HepG2 (cell line): Measurements from ENCODE around the gene SPINK9. TPM values are rescaled to one million over a fixed set of nuclear protein-coding genes. Genes with fewer than 3 reads are reported as not detected.

Source experiments
- ATAC-seq: fragments of 200-7000 bp; cut with Tn5 transposase; 3 replicates; pipeline ENCODE4 v1.9.1; 2020; ENCODE audit warnings: mild to moderate bottlenecking, moderate library complexity
- BruUV-seq: library from RNA; stranded (reverse); fragments of 400-500 nt; replicated peaks from 2 replicates; lab custom pipeline; 2021; lab: Mats Ljungman, UMichigan
- CTCF ChIA-PET: fragments of 300-600 bp; formaldehyde crosslinking; extraction: SDS; loops from one replicate; lab custom pipeline; 2021; ENCODE audit warnings: low total read pairs, inconsistent platforms, low intra/inter-chr PET ratio; lab: Yijun Ruan, JAX
- POLR2A ChIA-PET: fragments of 350-600 bp; sonication (Branson Sonifier 250); formaldehyde crosslinking; loops from one replicate; lab custom pipeline; 2020; ENCODE audit warnings: antibody characterized with exemption, inconsistent platforms; lab: Yijun Ruan, JAX
- DNase-seq: peaks from one replicate; pipeline ENCODE4 v3.0.0-alpha.2; 2015; ENCODE audit warnings: low spot score
- FAIRE-seq: peaks from 3 replicates; lab custom pipeline; 2011; peaks lifted over from hg19 to GRCh38; lab: Jason Lieb, UNC
- H2AFZ ChIP-seq: one replicate; pipeline ENCODE4 v1.6.1; 2011; ENCODE audit warnings: low read length, inconsistent platforms
- H3K27ac ChIP-seq: fragments of 300-600 bp; 3 replicates; pipeline ENCODE4 v1.8.0; 2011; ENCODE audit warnings: mixed run types, mild to moderate bottlenecking, mixed read lengths, low read length, inconsistent platforms; ENCODE audit not compliant: insufficient read depth; ENCODE audit errors: extremely low read length
- H3K27me3 ChIP-seq, 2 experiments: fragments of 200-600 bp in 1 of 2; 2 replicates in 1 of 2; 3 replicates in 1 of 2; pipeline versions ENCODE4 v1.6.0 to v1.8.0; 2011; ENCODE audit warnings: low read length in 2 of 2, mild to moderate bottlenecking in 2 of 2, moderate library complexity in 2 of 2, inconsistent platforms in 1 of 2; ENCODE audit not compliant: insufficient read depth in 2 of 2, control insufficient read depth in 1 of 2
- H3K36me3 ChIP-seq, 2 experiments: fragments of 200-600 bp in 1 of 2; replicated peaks in 1 of 2; 2 replicates in 1 of 2; 3 replicates in 1 of 2; pipeline versions ENCODE4 v1.5.1 to v1.8.0; 2011; ENCODE audit warnings: low read length in 2 of 2, inconsistent platforms in 1 of 2; ENCODE audit not compliant: insufficient read depth in 2 of 2, control insufficient read depth in 1 of 2
- H3K4me1 ChIP-seq: 2 replicates; pipeline ENCODE4 v1.5.1; 2012; ENCODE audit warnings: low read length, inconsistent platforms; ENCODE audit not compliant: insufficient read depth
- H3K4me2 ChIP-seq: 2 replicates; pipeline ENCODE4 v1.6.0; 2011; ENCODE audit warnings: low read depth, low read length, inconsistent platforms
- H3K4me3 ChIP-seq, 3 experiments: fragments of 200-600 bp in 1 of 3; sonication (generic), shearing (Covaris generic) in 1 of 3; replicated peaks in 1 of 3; 2 replicates each; pipeline ENCODE4 v1.5.1; 2011 to 2016; ENCODE audit warnings: low read length in 3 of 3, inconsistent platforms in 2 of 3, low read depth in 2 of 3, mild to moderate bottlenecking in 2 of 3, control low read depth in 1 of 3, mixed read lengths in 1 of 3; ENCODE audit not compliant: insufficient read depth in 1 of 3
- H3K79me2 ChIP-seq: one replicate; pipeline ENCODE4 v1.6.1; 2011; ENCODE audit warnings: low read length, inconsistent platforms; ENCODE audit not compliant: insufficient read depth
- H3K9ac ChIP-seq: 2 replicates; pipeline ENCODE4 v1.6.0; 2011; ENCODE audit warnings: mild to moderate bottlenecking, low read depth, low read length, inconsistent platforms; ENCODE audit not compliant: insufficient read depth
- H3K9me3 ChIP-seq: 2 replicates; pipeline ENCODE4 v1.5.1; 2012; ENCODE audit warnings: mild to moderate bottlenecking, low read length
- H4K20me1 ChIP-seq: 2 replicates; pipeline ENCODE4 v1.6.0; 2011; ENCODE audit warnings: inconsistent platforms, mild to moderate bottlenecking, low read length, moderate library complexity; ENCODE audit not compliant: insufficient read depth
- BCL3 ChIP-seq: sonication (generic); formaldehyde crosslinking; IDR thresholded peaks from 2 replicates; pipeline ENCODE4 v1.5.1; 2020; ENCODE audit warnings: mild to moderate bottlenecking, missing genetic modification reagents, moderate library complexity
- CREM ChIP-seq, 2 experiments: sonication (generic) in 1 of 2; formaldehyde crosslinking in 1 of 2; IDR thresholded peaks; 2 replicates each; pipeline versions ENCODE4 v1.4.0 to v1.6.1; 2016 to 2020; ENCODE audit warnings: antibody characterized with exemption in 1 of 2, mild to moderate bottlenecking in 1 of 2, missing genetic modification reagents in 1 of 2
- E2F5 ChIP-seq: sonication (generic); formaldehyde crosslinking; conservative IDR thresholded peaks from 2 replicates; pipeline ENCODE4 v1.4.0; 2020; ENCODE audit warnings: missing genetic modification reagents
- KLF6 ChIP-seq: IDR thresholded peaks from 2 replicates; pipeline ENCODE4 v1.8.0; 2016; ENCODE audit warnings: missing biosample characterization, missing genetic modification reagents
- RXRA ChIP-seq: sonication (generic); formaldehyde crosslinking; IDR thresholded peaks from 2 replicates; pipeline ENCODE4 v1.5.1; 2020; ENCODE audit warnings: missing genetic modification reagents
- TIGD3 ChIP-seq: sonication (generic); formaldehyde crosslinking; IDR thresholded peaks from 2 replicates; pipeline ENCODE4 v1.5.1; 2020; ENCODE audit warnings: mild to moderate bottlenecking, missing genetic modification reagents, borderline replicate concordance
- ZNF24 ChIP-seq: fragments of 450-650 bp; IDR thresholded peaks from 2 replicates; pipeline ENCODE4 v1.6.1; 2017; ENCODE audit warnings: antibody characterized with exemption, mild to moderate bottlenecking
- ZNF383 ChIP-seq: sonication (generic); formaldehyde crosslinking; IDR thresholded peaks from 2 replicates; pipeline ENCODE4 v1.4.0; 2020; ENCODE audit warnings: missing genetic modification reagents, mild to moderate bottlenecking, borderline replicate concordance
- ZNF407 ChIP-seq: sonication (generic); formaldehyde crosslinking; IDR thresholded peaks from one replicate; pipeline ENCODE4 v1.5.1; 2020; ENCODE audit warnings: mild to moderate bottlenecking, missing genetic modification reagents; ENCODE audit errors: not compliant biosample characterization
- ZNF607 ChIP-seq: sonication (generic); formaldehyde crosslinking; IDR thresholded peaks from 2 replicates; pipeline ENCODE4 v1.5.1; 2020; ENCODE audit warnings: missing genetic modification reagents, mild to moderate bottlenecking, borderline replicate concordance
- WGBS: methylation state at CpG from one replicate; pipeline ENCODE4 v1.1.6; 2017; ENCODE audit warnings: low lambda C conversion rate; 5-methylcytosine and 5-hydroxymethylcytosine counted together
- in situ Hi-C: cut with HindIII; loops from 2 replicates; pipeline ENCODE4 v1.10.0; 2017; ENCODE audit warnings: low pct_unique_long_range_greater_than_20kb; ENCODE audit not compliant: extremely low pct_ligation_motif_present
- intact Hi-C: fragments of 100-400 bp; cut with micrococcal nuclease; formaldehyde crosslinking; loops from one replicate; pipeline ENCODE4 v1.10.0; 2022; ENCODE audit not compliant: unreplicated experiment
- polyA plus RNA-seq, 8 experiments: library from polyadenylated mRNA; depleted of rRNA in 3 of 8; stranded (reverse) in 7 of 8; unstranded in 1 of 8; fragments of >200 nt; fragmentation: Illumina TruSeq in 4 of 8; extraction: Trizol in 4 of 8; gene quantifications; 2 replicates each; pipeline versions ENCODE4 v1.2.1 to v1.2.3, GENCODE V29; 2011 to 2016; ENCODE audit warnings: low read depth in 4 of 8, missing spikeins in 1 of 8, mixed read lengths in 1 of 8; ENCODE audit not compliant: insufficient read depth in 1 of 8
- total RNA-seq, 5 experiments: library from RNA; depleted of rRNA; stranded (reverse); fragments of >200 nt; fragmentation: Illumina TruSeq; extraction: Trizol; gene quantifications; 2 replicates each; pipeline ENCODE4 v1.2.3, GENCODE V29; 2016; ENCODE audit warnings: low read depth in 1 of 5

Gene SPINK9
- total and polyA plus RNA-seq, 2 of the 13 experiments (the other 11 are each of a cell fraction or from before 2014, with no cell fraction given) = not detected

GRCh38 chr5:148312153-148312552 is 23.2 kb upstream of the SPINK9 start, which contains the start of gene SPINK7:
Gene SPINK7, plus strand, starts transcription at chr5:148312423. Its CDS starts 61 bp downstream, at chr5:148312484.
- no peak for ATAC-seq
- H3K4me1 ChIP-seq = no peaks in the 10 kb centered on the region
- BruUV-seq = no TSS peak
- TF ChIP-seq KLF6 (no peak), ZNF407 (CRISPR knock-in tag) (no peak), RXRA (CRISPR knock-in tag) (no peak), ZNF383 (no peak), ZNF607 (CRISPR knock-in tag) (no peak), CREM (IDR thresholded peaks at IDR 0.05) (no peak), CREM (CRISPR knock-in tag; IDR thresholded peaks at IDR 0.05) (no peak), ZNF24 (no peak), BCL3 (no peak), TIGD3 (CRISPR knock-in tag) (no peak), E2F5 (CRISPR knock-in tag) (no peak)
- intact Hi-C loops (no loop called here), in situ Hi-C loops (no loop called here)
- no peak for DNase-seq
- no peak within 1 kb of the TSS for H3K27ac ChIP-seq
- ChIA-PET CTCF (no interaction called here), POLR2A (no interaction called here)
- no peak within 1 kb of the TSS for H2AFZ ChIP-seq
- no peaks in the 10 kb centered on the region for H3K79me2 ChIP-seq
- H3K9me3 ChIP-seq = no peaks in the 10 kb centered on the region
- no peaks in the 10 kb centered on the region for H3K36me3 ChIP-seq
- FAIRE-seq = no peak
- H3K9ac ChIP-seq = no peak within 1 kb of the TSS
- H3K27me3 ChIP-seq = no peaks in the 10 kb centered on the region
- H3K4me3 ChIP-seq = no peak within 1 kb of the TSS
- no peak within 1 kb of the TSS for H3K4me2 ChIP-seq
- no peaks in the 10 kb centered on the region for H4K20me1 ChIP-seq
- WGBS = 35% methylated on average over 3 of the region's 3 CpGs
